Right lobe of liver (tissue), 6 donors: ENCODE measurements around the gene NRBF2. TPM values are rescaled to one million over a fixed set of nuclear protein-coding genes. Genes with fewer than 3 reads are reported as not detected.

Source experiments
- ATAC-seq, 4 donors: fragments of 200-7000 bp; cut with Tn5 transposase; one replicate each; pipeline ENCODE4 v1.9.1; 2020; ENCODE audit warnings: mild to moderate bottlenecking in 4 of 4, moderate library complexity in 4 of 4
- DNase-seq, 3 donors: peaks; one replicate each; pipeline ENCODE4 v3.0.0-alpha.2; 2020
- H3K27ac ChIP-seq, 3 donors: fragments of 200-600 bp; one replicate each; pipeline ENCODE4 v1.8.0; 2022
- H3K27me3 ChIP-seq, 2 donors: fragments of 200-600 bp; one replicate each; pipeline ENCODE4 v1.8.0; 2022
- H3K36me3 ChIP-seq, 4 donors: fragments of 200-600 bp; sonication (generic) in 1 of 4; one replicate each; pipeline versions ENCODE4 v1.5.1 to v1.8.0; 2017 to 2022; ENCODE audit warnings: control low read depth in 1 of 4
- H3K4me1 ChIP-seq, 4 donors: fragments of 200-600 bp; sonication (generic) in 1 of 4; one replicate each; pipeline versions ENCODE4 v1.5.1 to v1.8.0; 2017 to 2022; ENCODE audit warnings: control low read depth in 1 of 4
- H3K4me3 ChIP-seq, 3 donors: fragments of 200-600 bp; one replicate each; pipeline ENCODE4 v1.8.0; 2022
- H3K9me3 ChIP-seq, 4 donors: fragments of 200-600 bp; sonication (generic) in 1 of 4; one replicate each; pipeline versions ENCODE4 v1.5.1 to v1.8.0; 2017 to 2022; ENCODE audit warnings: control low read depth in 1 of 4
- POLR2A ChIP-seq: fragments of 450-650 bp; IDR thresholded peaks from one replicate; pipeline ENCODE4 v1.6.1; 2017; ENCODE audit warnings: antibody characterized with exemption, mild to moderate bottlenecking
- WGBS: methylation state at CpG from one replicate; pipeline ENCODE4 v1.1.6; 2018; ENCODE audit warnings: low coverage, low lambda C conversion rate; ENCODE audit not compliant: insufficient coverage; ENCODE audit errors: missing lambda C conversion rate; 5-methylcytosine and 5-hydroxymethylcytosine counted together
- intact Hi-C, 2 donors: fragments of 100-400 bp; cut with DNase I; formaldehyde crosslinking; loops; one replicate each; pipeline versions ENCODE4 v1.11.2 to v1.14.1; 2022
- total RNA-seq, 6 experiments: library from RNA; depleted of rRNA in 2 of 6; stranded (reverse); fragments of >200 nt in 2 of 6; fragmentation: NEBNext Ultra II Directional in 3 of 6; extraction: Animal tissue kit (Norgen Biotek cat#: 25700) in 3 of 6; gene quantifications; one replicate each; pipeline versions ENCODE4 v1.1.0 to v1.2.4, GENCODE V29; 2016 to 2023
- TF ChIP-seq, protein P1 (sequence below), 4 donors: fragments of 200-600 bp in 3 of 4; fragments of 450-650 bp in 1 of 4; IDR thresholded peaks; one replicate each; pipeline versions ENCODE4 v1.5.1 to v1.8.0; 2016 to 2022; ENCODE audit warnings: antibody characterized with exemption in 4 of 4, mild to moderate bottlenecking in 2 of 4
- donor health status: DM: no; HTN: yes; CAD: no.
- donor health status: DM: no; HTN: no; CAD: no.
- donor health status: DM: no; HTN: no; CAD: no.
- donor health status: DM: no; HTN: yes; CAD: no.
- donor health status: DM: no; HTN: yes; CAD: no.

Gene NRBF2
- total RNA-seq, 6 experiments from 2014 or later = 15.9 to 32.3 (median 22.8) TPM

DNA sequence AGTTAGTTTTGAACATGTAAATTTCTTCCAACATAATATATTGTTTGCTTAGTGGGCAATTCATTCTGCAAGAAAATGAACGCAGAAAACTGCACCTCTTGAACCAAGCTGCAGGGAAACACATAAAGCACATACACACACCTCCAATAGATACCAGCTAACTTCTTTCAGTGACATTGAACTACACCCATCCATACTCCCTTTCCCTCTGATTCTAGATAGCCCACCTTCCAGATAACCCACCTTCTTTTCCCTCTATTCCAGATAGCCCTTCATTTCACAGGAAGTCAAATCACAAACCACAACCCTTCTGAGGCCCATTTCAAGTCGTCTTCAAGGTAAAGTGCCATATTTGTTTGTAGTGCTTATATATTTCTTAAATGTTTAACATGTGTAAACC lies 28.5 kb downstream of the NRBF2 start:
- ATAC-seq (no peak), DNase-seq (no peak)
- intact Hi-C loops = no loop called here
- H3K27me3 ChIP-seq = no peaks in the 10 kb centered on the region
- peaks cover 0 to 13% (median 3%) of the 10 kb centered on the region in 4 donors for H3K4me1 ChIP-seq
- TF ChIP-seq, protein P1, sequence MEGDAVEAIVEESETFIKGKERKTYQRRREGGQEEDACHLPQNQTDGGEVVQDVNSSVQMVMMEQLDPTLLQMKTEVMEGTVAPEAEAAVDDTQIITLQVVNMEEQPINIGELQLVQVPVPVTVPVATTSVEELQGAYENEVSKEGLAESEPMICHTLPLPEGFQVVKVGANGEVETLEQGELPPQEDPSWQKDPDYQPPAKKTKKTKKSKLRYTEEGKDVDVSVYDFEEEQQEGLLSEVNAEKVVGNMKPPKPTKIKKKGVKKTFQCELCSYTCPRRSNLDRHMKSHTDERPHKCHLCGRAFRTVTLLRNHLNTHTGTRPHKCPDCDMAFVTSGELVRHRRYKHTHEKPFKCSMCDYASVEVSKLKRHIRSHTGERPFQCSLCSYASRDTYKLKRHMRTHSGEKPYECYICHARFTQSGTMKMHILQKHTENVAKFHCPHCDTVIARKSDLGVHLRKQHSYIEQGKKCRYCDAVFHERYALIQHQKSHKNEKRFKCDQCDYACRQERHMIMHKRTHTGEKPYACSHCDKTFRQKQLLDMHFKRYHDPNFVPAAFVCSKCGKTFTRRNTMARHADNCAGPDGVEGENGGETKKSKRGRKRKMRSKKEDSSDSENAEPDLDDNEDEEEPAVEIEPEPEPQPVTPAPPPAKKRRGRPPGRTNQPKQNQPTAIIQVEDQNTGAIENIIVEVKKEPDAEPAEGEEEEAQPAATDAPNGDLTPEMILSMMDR (IDR thresholded peaks at IDR 0.05) = no peak
- TF ChIP-seq POLR2A = no peak
- H3K4me3 ChIP-seq = no peak overlapping the region
- H3K36me3 ChIP-seq = no peaks in the 10 kb centered on the region
- WGBS = 54% methylated on average over 2 of the region's 2 CpGs
- H3K9me3 ChIP-seq = no peaks in the 10 kb centered on the region
- no peak overlapping the region for H3K27ac ChIP-seq

DNA sequence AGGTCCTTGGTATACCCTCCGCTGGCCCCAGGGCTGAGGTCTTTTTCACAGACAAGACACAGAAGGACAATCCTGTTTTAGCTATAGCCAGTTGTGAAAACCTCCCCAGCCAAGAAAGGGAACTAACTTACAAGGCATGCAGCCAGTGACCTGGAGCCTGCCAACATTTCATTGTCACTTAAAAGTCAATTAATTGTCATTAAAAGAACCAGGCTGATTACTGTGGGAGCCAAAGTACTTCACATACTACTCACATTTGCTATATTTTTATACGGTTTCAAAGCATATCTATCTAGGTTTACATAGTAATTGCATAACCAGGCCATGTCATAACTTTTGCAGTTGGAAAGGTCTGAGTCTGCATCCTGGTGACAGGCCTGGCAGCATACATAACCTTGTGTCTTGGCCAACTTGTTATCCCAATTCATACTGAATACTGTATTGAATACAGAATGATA lies 31.1 kb downstream of the NRBF2 start:
- no peak for TF ChIP-seq POLR2A
- TF ChIP-seq, protein P1 (IDR thresholded peaks at IDR 0.05) = no peak
- Histone ChIP-seq H3K27ac (peak overlapping the region in 2 of 3 donors; percentile 27 to 50), H3K27me3 (no peaks in the 10 kb centered on the region), H3K4me1 (peaks cover 0 to 19% (median 3%) of the 10 kb centered on the region in 4 donors), H3K4me3 (no peak overlapping the region), H3K36me3 (peaks cover 0 to 10% (median 0%) of the 10 kb centered on the region in 4 donors), H3K9me3 (no peaks in the 10 kb centered on the region)
- WGBS = 36% methylated on average over 1 of the region's 2 CpGs
- ATAC-seq (peak; percentile 68 to 77 (median 72)), DNase-seq (peak in 1 of 3 donors; percentile 49)
- intact Hi-C loops = no loop called here

GRCh38 chr10:63165249-63165648 lies 32.1 kb downstream of the NRBF2 start:
- DNase-seq = no peak
- Histone ChIP-seq H3K36me3 (peaks cover 0 to 17% (median 1%) of the 10 kb centered on the region in 4 donors), H3K9me3 (no peaks in the 10 kb centered on the region), H3K4me3 (no peak overlapping the region), H3K27ac (no peak overlapping the region), H3K27me3 (no peaks in the 10 kb centered on the region), H3K4me1 (peaks cover 0 to 30% (median 8%) of the 10 kb centered on the region in 4 donors)
- ATAC-seq = no peak
- 74% methylated on average over 4 of the region's 7 CpGs for WGBS
- intact Hi-C loops = no loop called here
- TF ChIP-seq, protein P1 (IDR thresholded peaks at IDR 0.05) = no peak
- TF ChIP-seq POLR2A = no peak

DNA sequence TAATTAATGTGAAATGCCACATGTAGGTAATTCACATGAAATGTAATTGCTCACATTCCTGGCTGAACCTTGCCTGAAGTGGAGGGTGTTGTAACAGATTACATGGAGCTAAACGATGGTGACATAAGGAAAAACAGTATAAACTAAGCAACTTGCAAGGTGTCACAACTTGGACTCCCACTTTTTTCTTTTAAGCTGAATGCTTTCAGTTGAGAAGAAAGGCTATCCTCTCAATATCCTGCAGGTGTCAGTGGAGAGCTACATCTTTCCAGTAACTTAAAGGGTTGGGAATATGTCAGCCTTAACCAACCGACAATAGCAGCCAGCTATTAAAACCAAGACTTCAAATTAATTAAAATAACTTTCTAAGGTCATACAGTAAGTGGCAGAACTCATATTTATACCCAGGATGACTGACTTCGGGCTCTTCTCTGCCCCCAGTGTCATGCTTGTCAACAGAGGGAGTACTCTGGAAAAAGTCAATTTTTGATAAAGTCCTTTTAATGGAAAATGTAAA lies 33.7 kb downstream of the NRBF2 start:
- intact Hi-C loops = no loop called here
- no peaks in the 10 kb centered on the region for H3K9me3 ChIP-seq
- peaks cover 0 to 17% (median 1%) of the 10 kb centered on the region in 4 donors for H3K36me3 ChIP-seq
- TF ChIP-seq POLR2A = no peak
- TF ChIP-seq, protein P1 (IDR thresholded peaks at IDR 0.05) = peak; percentile 73 to 88 (median 80)
- H3K27me3 ChIP-seq = no peaks in the 10 kb centered on the region
- ATAC-seq = peak; percentile 76 to 80 (median 78)
- no peak overlapping the region for H3K27ac ChIP-seq
- no peak for DNase-seq
- peaks cover 0 to 41% (median 13%) of the 10 kb centered on the region in 4 donors for H3K4me1 ChIP-seq
- H3K4me3 ChIP-seq = no peak overlapping the region
- 2% methylated on average over 3 of the region's 3 CpGs for WGBS
